Left ventricle myocardium inferior (tissue), 1 donor: ENCODE results near the gene PERP. TPM values are rescaled to one million over a fixed set of nuclear protein-coding genes. Genes with fewer than 3 reads are reported as not detected.

Source experiments
- DNase-seq: peaks from one replicate; pipeline ENCODE4 v3.0.0-alpha.2; 2020
- H3K27ac ChIP-seq: fragments of 200-600 bp; replicated peaks from 2 replicates; pipeline ENCODE4 v1.8.0; 2021
- H3K27me3 ChIP-seq: fragments of 200-600 bp; 2 replicates; pipeline ENCODE4 v1.8.0; 2021; ENCODE audit warnings: low read depth
- H3K36me3 ChIP-seq: fragments of 200-600 bp; 2 replicates; pipeline ENCODE4 v1.8.0; 2021
- H3K4me1 ChIP-seq: fragments of 200-600 bp; 2 replicates; pipeline ENCODE4 v1.8.0; 2021
- H3K4me3 ChIP-seq: fragments of 200-600 bp; 2 replicates; pipeline ENCODE4 v1.8.0; 2021; ENCODE audit warnings: mild to moderate bottlenecking, moderate library complexity
- H3K9me3 ChIP-seq: fragments of 200-600 bp; replicated peaks from 2 replicates; pipeline ENCODE4 v1.8.0; 2021
- intact Hi-C: fragments of 100-400 bp; cut with micrococcal nuclease; formaldehyde crosslinking; loops from one replicate; pipeline ENCODE4 v1.11.0; 2022
- total RNA-seq: library from RNA; stranded (reverse); fragmentation: NEBNext Ultra II Directional; extraction: Animal tissue kit (Norgen Biotek cat#: 25700); gene quantifications from one replicate; pipeline ENCODE4 v1.2.1, GENCODE V29; 2021
- TF ChIP-seq, protein P1 (sequence below): fragments of 200-600 bp; IDR thresholded peaks from 2 replicates; pipeline ENCODE4 v1.8.0; 2021; ENCODE audit warnings: antibody characterized with exemption, mild to moderate bottlenecking, borderline replicate concordance
- donor health status: DM: no; HTN: yes; CAD: no; lungs with severe emphysema.

PERP gene
- total RNA-seq, 1 donor from 2014 or later: 53.9 TPM

DNA sequence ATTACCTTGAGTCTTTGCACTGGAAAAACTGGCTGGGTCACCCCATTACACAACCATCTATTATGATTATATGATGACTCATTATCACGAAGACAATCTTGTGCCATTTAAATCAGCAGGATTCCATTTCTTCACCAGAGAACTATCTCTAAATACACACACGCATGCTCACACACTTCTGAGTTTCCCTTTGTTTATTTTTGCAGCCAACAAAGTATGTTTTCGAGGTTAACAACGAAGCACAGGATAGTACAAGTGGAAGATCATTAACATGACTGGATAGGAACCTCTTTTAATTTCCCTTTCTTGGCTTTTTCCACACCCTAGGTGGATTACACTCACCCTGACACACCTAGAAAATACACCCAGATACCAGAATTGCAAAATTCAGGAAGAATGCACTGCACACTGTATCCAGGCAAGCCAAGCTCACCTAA lies 18.9 kb downstream of the PERP start:
- H3K27me3 ChIP-seq: no peaks in the 10 kb centered on the region
- DNase-seq: no peak
- no peak overlapping the region for H3K4me3 ChIP-seq
- H3K27ac ChIP-seq: no peak overlapping the region
- intact Hi-C loops: no loop called here
- no peaks in the 10 kb centered on the region for H3K9me3 ChIP-seq
- H3K36me3 ChIP-seq: no peaks in the 10 kb centered on the region
- H3K4me1 ChIP-seq: no peaks in the 10 kb centered on the region
- TF ChIP-seq, protein P1, sequence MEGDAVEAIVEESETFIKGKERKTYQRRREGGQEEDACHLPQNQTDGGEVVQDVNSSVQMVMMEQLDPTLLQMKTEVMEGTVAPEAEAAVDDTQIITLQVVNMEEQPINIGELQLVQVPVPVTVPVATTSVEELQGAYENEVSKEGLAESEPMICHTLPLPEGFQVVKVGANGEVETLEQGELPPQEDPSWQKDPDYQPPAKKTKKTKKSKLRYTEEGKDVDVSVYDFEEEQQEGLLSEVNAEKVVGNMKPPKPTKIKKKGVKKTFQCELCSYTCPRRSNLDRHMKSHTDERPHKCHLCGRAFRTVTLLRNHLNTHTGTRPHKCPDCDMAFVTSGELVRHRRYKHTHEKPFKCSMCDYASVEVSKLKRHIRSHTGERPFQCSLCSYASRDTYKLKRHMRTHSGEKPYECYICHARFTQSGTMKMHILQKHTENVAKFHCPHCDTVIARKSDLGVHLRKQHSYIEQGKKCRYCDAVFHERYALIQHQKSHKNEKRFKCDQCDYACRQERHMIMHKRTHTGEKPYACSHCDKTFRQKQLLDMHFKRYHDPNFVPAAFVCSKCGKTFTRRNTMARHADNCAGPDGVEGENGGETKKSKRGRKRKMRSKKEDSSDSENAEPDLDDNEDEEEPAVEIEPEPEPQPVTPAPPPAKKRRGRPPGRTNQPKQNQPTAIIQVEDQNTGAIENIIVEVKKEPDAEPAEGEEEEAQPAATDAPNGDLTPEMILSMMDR: no peak

DNA sequence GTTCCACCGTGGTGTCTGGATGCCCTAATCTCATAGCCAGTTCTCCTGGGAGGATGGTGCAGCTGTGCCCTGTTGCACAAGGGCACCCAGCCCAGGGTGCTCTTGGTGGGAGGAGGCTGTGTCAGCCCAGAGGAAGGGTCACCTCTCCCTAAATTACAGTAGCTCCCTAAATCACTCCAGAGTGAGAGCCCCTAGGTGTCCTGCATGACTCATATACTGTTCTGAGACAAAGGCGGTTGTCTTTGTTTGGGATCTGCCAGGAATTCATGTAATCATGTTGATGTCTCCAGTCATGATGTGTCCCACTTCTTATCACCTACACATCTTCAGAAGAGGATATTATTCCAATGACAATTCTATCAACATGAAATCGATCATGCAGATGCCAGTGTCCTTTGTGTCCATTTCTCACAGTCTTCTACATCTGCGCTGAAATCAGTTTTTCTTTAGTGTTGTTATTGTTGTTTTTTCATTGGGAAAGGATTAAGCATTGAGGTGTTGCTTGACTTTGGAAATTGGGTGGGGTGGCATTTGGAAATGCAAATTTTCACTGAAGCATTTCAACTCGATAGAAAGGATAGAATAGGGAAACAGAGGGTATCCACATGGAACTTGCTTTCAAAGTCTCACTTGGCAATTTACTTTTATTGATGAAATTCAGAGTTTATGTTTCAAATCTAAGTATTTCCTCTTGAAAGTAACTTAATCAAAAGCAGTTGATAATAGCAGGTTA lies 19.5 kb downstream of the PERP start:
- no peak overlapping the region for H3K4me3 ChIP-seq
- no peak overlapping the region for H3K27ac ChIP-seq
- intact Hi-C loops: no loop called here
- no peaks in the 10 kb centered on the region for H3K9me3 ChIP-seq
- TF ChIP-seq, protein P1: no peak
- H3K27me3 ChIP-seq: no peaks in the 10 kb centered on the region
- DNase-seq: no peak
- H3K4me1 ChIP-seq: no peaks in the 10 kb centered on the region
- H3K36me3 ChIP-seq: no peaks in the 10 kb centered on the region

- no peak for DNase-seq
- Histone ChIP-seq H3K36me3 (no peaks in the 10 kb centered on the region), H3K4me3 (no peak overlapping the region), H3K27me3 (no peaks in the 10 kb centered on the region), H3K27ac (no peak overlapping the region), H3K9me3 (no peaks in the 10 kb centered on the region), H3K4me1 (no peaks in the 10 kb centered on the region)
- intact Hi-C loops: no loop called here
- TF ChIP-seq, protein P1: no peak
Observed at GRCh38 chr6:138086573-138087196, 20.5 kb downstream of the PERP start.

- Histone ChIP-seq H3K4me1 (no peaks in the 10 kb centered on the region), H3K36me3 (no peaks in the 10 kb centered on the region), H3K4me3 (no peak overlapping the region), H3K27me3 (no peaks in the 10 kb centered on the region), H3K9me3 (peaks cover under 1% of the 10 kb centered on the region), H3K27ac (no peak overlapping the region)
- DNase-seq: no peak
- TF ChIP-seq, protein P1: no peak
- intact Hi-C loops: no loop called here
Observed at GRCh38 chr6:138085839-138086222, 21.4 kb downstream of the PERP start.

DNA sequence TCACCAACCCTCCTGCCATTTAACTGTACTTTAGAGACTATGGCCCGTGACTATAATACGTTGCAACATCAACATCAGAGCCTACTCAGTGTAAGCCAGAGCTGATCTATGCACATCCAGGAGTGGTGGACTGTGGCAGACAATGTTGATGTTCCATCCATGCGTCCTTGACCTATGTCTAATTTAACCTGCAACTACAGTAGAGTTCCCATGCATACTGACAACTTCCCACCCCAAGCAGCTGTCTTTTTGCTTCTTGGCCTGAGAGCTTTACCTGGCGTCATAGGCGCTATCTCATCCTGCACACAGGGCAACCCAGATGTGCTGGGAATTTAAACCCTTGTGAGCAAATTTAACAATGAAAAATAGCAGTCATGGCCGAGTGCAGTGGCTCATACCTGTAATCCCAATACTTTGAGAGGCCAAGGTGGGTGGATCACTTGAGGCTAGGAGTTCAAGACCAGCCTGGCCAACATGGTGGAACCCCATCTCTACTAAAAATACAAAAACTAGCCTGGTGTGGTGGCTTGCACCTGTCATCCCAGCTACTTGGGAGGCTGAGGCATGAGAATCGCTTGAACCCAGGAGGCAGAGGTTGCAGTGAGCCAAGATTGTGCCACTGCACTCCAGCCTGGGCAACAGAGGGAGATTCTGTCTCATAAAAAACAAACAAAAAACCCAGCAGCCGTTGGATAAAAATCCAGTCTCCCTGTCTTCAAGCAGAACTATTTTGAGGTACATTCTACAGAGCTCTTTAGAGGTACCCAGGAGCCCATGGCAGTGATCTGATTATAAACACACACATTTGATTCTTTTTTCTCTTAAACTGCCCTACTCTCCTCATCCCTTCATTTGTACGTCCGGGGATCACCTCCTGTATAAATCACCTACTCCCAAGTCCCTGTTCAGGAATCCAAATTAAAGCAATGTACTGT lies 22.0 kb downstream of the PERP start:
- TF ChIP-seq, protein P1: no peak
- DNase-seq: no peak
- Histone ChIP-seq H3K9me3 (peaks cover 7% of the 10 kb centered on the region), H3K27ac (no peak overlapping the region), H3K36me3 (no peaks in the 10 kb centered on the region), H3K27me3 (no peaks in the 10 kb centered on the region), H3K4me3 (no peak overlapping the region), H3K4me1 (no peaks in the 10 kb centered on the region)
- intact Hi-C loops: no loop called here
